ENCODE results near the gene TMEM108.

DNA sequence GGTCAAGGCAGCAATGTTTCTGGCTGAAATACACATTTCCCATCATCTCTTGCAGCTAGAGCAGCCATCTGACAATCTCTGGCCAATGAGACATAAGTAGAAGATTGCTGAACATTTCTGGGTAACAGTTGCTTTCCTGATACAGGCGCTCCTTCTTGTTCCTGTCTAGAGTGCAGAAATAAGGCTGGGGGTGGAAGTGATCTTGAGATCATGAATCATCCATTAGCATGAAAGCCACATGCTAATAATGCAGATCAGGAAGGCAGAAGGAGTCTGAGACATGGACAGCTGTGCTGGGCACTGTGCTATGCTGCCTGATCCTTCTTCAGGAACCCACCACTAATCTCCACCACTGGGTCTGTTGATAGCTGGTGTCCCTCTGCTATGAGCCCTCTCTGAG lies 14.8 kb upstream of the TMEM108 start:
- TF ChIP-seq POLR2AphosphoS5 (IDR thresholded peaks at IDR 0.05; ENCODE audit: low read depth, low read length), result no peak
- TF ChIP-seq TAF1 (IDR thresholded peaks at IDR 0.05; ENCODE audit: borderline replicate concordance, low read depth, low read length), result no peak
- no peak for TF ChIP-seq POLR2A (IDR thresholded peaks at IDR 0.05; ENCODE audit: low read depth, low read length)
